COLO829 (cell line): ENCODE results near the gene CCSER2.
A peak's percentile ranks its signal among the peaks of the same experiment; 100 is the strongest.
"Not testable (repeated sequence)": the region's sequence is repeated elsewhere in the genome, so short reads cannot be mapped to it uniquely, and the experiment has no call there.

ENCODE experiments used
- DNase-seq: peaks from one replicate; pipeline ENCODE4 v3.0.0; 2012; ENCODE audit warnings: low spot score

CCSER2 gene

GRCh38 chr10:84395581-84395980 is 67.2 kb downstream of the CCSER2 start:
- DNase-seq, result no peak

GRCh38 chr10:84397735-84398144 is 69.4 kb downstream of the CCSER2 start:
- no peak for DNase-seq

- DNase-seq, result no peak
These were observed 70.3 kb downstream of the CCSER2 start for GRCh38 chr10:84398696-84399095.

GRCh38 chr10:84401854-84402611 is 73.6 kb downstream of the CCSER2 start:
- no peak for DNase-seq

GRCh38 chr10:84404783-84405182 is 76.4 kb downstream of the CCSER2 start:
- no peak for DNase-seq

GRCh38 chr10:84405662-84406061 is 77.3 kb downstream of the CCSER2 start:
- DNase-seq, result no peak

- no peak for DNase-seq
These were observed 78.2 kb downstream of the CCSER2 start for GRCh38 chr10:84406561-84406960.

- DNase-seq, result no peak
These were observed 79.1 kb downstream of the CCSER2 start for GRCh38 chr10:84407388-84408049.

GRCh38 chr10:84412482-84412881 is 84.1 kb downstream of the CCSER2 start:
- DNase-seq, result no peak

- DNase-seq, result not testable (repeated sequence)
These were observed 85.7 kb downstream of the CCSER2 start for GRCh38 chr10:84414110-84414509.

- no peak for DNase-seq
These were observed 87.3 kb downstream of the CCSER2 start for GRCh38 chr10:84415539-84416244.

- DNase-seq, result no peak
These were observed 87.8 kb downstream of the CCSER2 start for GRCh38 chr10:84416245-84416555.

- DNase-seq, result no peak
These were observed 95.3 kb downstream of the CCSER2 start for GRCh38 chr10:84423719-84424118.

- DNase-seq, result peak; percentile 61
These were observed 96.4 kb downstream of the CCSER2 start for GRCh38 chr10:84424731-84425167.

- DNase-seq, result no peak
These were observed 99.7 kb downstream of the CCSER2 start for GRCh38 chr10:84427903-84428650.

- DNase-seq, result no peak
These were observed 100.3 kb downstream of the CCSER2 start for GRCh38 chr10:84428711-84429110.

GRCh38 chr10:84429926-84430520 is 101.6 kb downstream of the CCSER2 start:
- DNase-seq, result peak; percentile 26

GRCh38 chr10:84432891-84433290 is 104.5 kb downstream of the CCSER2 start:
- DNase-seq, result no peak

GRCh38 chr10:84440781-84441180 is 112.4 kb downstream of the CCSER2 start:
- no peak for DNase-seq

GRCh38 chr10:84447701-84448400 is 119.5 kb downstream of the CCSER2 start:
- DNase-seq, result no peak

- DNase-seq, result not testable (repeated sequence)
These were observed 121.0 kb downstream of the CCSER2 start for GRCh38 chr10:84449351-84449750.
